Effector memory CD4-positive, alpha-beta T cell (primary cell): ENCODE data around the gene KIAA0586.

Experiments
- DNase-seq, 3 donors: peaks; one replicate each; pipeline ENCODE4 v3.0.0-alpha.2; 2020
- H3K27ac ChIP-seq: 2 replicates; pipeline ENCODE4 v1.7.0; 2013; ENCODE audit warnings: mild to moderate bottlenecking, low read length, moderate library complexity; ENCODE audit not compliant: insufficient read depth, poor library complexity, severe bottlenecking
- H3K27me3 ChIP-seq: replicated peaks from 2 replicates; pipeline ENCODE4 v1.7.0; 2013; ENCODE audit warnings: mild to moderate bottlenecking, low read length; ENCODE audit not compliant: insufficient read depth, control insufficient read depth, poor library complexity, severe bottlenecking
- H3K36me3 ChIP-seq: 2 replicates; pipeline ENCODE4 v1.7.0; 2013; ENCODE audit warnings: mild to moderate bottlenecking, low read length, moderate library complexity; ENCODE audit not compliant: control insufficient read depth, insufficient read depth
- H3K4me1 ChIP-seq: 2 replicates; pipeline ENCODE4 v1.7.0; 2013; ENCODE audit warnings: low read length, mild to moderate bottlenecking; ENCODE audit not compliant: control insufficient read depth, insufficient read depth, poor library complexity, severe bottlenecking
- H3K4me3 ChIP-seq: 2 replicates; pipeline ENCODE4 v1.7.0; 2013; ENCODE audit warnings: low read length, low read depth, mild to moderate bottlenecking; ENCODE audit not compliant: insufficient read depth, poor library complexity, severe bottlenecking
- H3K9me3 ChIP-seq: 2 replicates; pipeline ENCODE4 v1.7.0; 2013; ENCODE audit warnings: mild to moderate bottlenecking, low read length, moderate library complexity; ENCODE audit not compliant: control insufficient read depth

KIAA0586 gene

DNA sequence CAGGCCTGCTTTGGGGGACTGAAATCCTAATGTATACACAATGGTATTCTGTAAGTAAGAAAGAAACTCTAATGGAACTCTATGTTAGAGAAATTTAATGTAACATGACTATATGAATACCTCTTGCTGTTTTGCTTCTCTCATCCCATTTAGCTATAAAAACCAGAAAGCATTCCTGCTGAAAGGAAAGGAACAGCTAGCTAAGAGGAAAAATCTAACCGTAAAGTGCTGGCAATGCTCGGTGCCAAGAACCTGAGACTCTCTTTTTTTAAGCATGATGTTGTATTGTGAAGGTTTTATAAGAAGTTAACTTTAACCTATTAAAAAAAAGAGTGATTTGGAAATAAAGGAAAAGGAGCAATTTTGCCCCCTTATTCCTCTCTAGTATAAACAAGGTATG is 134.6 kb downstream of the KIAA0586 start:
- H3K36me3 ChIP-seq = no peaks in the 10 kb centered on the region
- no peak overlapping the region for H3K4me3 ChIP-seq
- H3K27ac ChIP-seq = no peak overlapping the region
- no peaks in the 10 kb centered on the region for H3K9me3 ChIP-seq
- H3K4me1 ChIP-seq = no peaks in the 10 kb centered on the region
- H3K27me3 ChIP-seq = no peaks in the 10 kb centered on the region
- no peak for DNase-seq

DNA sequence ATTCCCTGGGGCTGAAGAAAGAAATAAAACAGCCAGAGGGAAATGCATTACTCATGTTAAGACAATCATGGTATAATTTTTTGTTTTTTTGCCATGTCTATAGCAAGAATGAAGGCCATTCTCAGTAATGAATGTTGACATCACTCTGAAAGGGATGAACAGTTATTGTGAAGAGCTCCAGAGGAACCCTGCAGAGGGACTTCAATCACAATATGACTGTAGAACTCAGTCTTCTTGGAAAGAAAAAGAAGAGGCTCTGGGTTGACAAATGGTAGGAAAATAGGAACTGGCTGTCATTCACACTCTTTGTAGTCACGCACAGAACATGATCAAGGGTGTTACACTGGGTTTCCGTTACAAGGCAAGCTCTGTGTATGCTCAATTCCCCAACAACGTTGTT is 136.5 kb downstream of the KIAA0586 start:
- Histone ChIP-seq H3K4me3 (no peak overlapping the region), H3K4me1 (no peaks in the 10 kb centered on the region)

DNA sequence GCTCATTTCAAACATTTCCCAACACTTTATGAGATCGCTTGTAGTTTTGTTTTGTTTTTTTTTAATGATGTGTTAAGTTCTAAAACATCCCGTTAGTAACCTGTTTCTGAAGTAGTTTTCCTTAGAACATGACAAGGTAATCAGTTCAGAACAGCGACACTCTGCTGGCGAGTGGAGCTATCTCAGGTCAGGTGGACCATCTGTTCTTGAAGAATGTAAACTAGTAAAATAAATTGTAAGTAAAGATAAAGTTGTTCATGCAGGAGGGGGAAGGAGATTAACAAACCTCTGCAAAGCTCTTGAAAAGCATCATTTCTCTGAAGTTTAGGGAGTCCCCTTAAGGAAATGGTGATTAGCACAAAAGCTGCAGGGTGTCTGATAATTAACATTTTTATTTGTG is 138.3 kb downstream of the KIAA0586 start:
- Histone ChIP-seq H3K27me3 (no peaks in the 10 kb centered on the region), H3K4me1 (no peaks in the 10 kb centered on the region), H3K4me3 (no peak overlapping the region), H3K27ac (no peak overlapping the region), H3K9me3 (no peaks in the 10 kb centered on the region), H3K36me3 (no peaks in the 10 kb centered on the region)
- no peak for DNase-seq

More for the DNA sequence above, 136.5 kb downstream of the KIAA0586 start:
- Histone ChIP-seq H3K27me3 (no peaks in the 10 kb centered on the region), H3K27ac (no peak overlapping the region), H3K9me3 (no peaks in the 10 kb centered on the region), H3K36me3 (no peaks in the 10 kb centered on the region)
- no peak for DNase-seq

DNA sequence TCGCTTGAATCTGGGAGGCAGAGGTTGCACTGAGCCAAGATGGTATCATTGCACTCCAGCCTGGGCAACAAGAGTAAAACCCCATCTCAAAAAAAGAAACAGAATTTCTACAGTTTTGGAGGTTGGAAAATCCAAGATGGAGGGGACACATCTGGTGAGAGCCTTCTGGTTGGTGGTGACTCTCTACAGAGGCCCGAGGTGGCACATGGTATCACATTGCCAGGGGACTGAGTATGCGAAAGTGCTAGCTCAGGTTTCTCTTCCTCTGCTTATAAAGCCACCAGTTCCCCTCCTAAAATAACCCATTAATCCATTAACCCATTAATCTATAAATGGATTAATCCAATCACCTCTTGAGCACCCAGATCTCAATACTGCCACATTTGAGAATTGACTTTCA is 139.5 kb downstream of the KIAA0586 start:
- Histone ChIP-seq H3K4me1 (no peaks in the 10 kb centered on the region), H3K4me3 (no peak overlapping the region), H3K27ac (no peak overlapping the region), H3K36me3 (no peaks in the 10 kb centered on the region), H3K27me3 (no peaks in the 10 kb centered on the region), H3K9me3 (no peaks in the 10 kb centered on the region)
- DNase-seq = no peak

DNA sequence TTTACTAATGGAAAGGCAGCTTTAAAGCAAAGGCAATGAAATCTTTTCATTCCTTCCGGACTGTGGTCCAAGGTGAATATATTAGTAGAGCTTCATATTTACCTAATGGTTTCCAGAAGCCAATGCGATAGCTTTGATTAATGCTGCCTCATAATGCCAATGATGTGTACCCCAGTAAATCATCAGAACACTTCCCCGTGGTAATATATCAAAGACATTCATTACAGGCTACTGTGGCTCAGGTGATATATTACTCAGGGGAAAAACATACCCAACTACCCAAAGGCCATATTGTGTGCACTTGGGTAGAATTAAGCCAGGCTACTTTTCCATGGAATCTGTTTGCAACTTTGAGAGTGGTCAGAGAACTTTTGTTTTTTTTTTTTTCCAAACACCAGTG is 140.8 kb downstream of the KIAA0586 start:
- no peaks in the 10 kb centered on the region for H3K4me1 ChIP-seq
- DNase-seq = no peak
- no peaks in the 10 kb centered on the region for H3K27me3 ChIP-seq
- H3K9me3 ChIP-seq = no peaks in the 10 kb centered on the region
- no peak overlapping the region for H3K4me3 ChIP-seq
- H3K36me3 ChIP-seq = no peaks in the 10 kb centered on the region
- no peak overlapping the region for H3K27ac ChIP-seq

DNA sequence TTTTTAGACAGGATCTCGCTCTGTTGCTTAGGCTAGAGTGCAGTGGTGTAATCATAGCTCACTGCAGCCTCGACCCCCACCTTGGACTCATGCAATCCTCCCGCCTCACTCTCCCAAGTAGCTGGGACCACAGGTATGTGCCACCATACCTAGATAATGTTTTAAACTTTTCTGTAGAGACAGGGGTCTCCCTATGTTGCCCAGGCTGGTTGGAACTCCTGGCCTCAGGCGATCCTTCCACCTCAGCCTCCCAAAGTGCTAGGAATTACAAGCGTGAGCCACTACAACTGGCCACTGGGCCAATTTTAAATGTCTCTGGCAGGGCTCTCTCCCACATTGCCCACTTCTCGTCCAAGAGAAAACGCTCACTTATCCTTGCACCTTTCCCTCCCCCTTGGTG is 143.7 kb downstream of the KIAA0586 start:
- H3K4me1 ChIP-seq = no peaks in the 10 kb centered on the region
- no peak for DNase-seq
- no peak overlapping the region for H3K4me3 ChIP-seq
- H3K27ac ChIP-seq = no peak overlapping the region
- H3K36me3 ChIP-seq = no peaks in the 10 kb centered on the region
- H3K27me3 ChIP-seq = no peaks in the 10 kb centered on the region
- H3K9me3 ChIP-seq = no peaks in the 10 kb centered on the region

DNA sequence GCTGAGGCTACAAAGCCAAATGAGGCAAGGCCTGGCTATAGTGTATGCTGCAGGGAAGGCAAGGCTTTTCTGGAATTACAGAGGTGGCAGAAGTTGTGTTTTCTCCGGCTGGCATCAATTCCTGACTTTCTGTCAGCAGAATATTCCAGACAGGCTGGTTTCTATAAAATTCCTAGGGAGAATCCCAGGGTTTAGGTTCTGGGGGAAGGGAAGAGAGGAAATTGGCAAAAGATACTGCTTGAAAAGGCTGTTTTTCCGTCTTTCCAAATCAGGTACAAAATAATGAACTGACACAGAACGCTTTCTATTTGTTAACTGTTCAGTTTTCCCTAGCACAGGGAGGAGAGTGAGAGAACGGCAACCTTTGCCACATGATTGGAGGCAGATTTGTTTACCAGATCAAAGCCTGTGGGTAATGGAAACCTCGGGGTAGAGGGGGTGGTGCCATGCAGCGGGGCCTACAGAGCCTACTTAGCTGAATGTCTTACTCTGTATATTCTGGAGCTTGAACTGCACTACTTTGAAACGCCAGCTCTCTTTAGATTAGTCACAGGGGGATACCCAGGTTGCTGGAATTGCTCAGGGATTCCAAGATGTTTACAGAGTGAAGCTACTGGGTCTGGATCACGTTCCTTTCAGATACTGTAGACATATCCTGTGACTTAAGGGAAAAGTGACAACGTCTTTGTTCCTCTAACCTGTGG is 144.4 kb downstream of the KIAA0586 start:
- no peaks in the 10 kb centered on the region for H3K36me3 ChIP-seq
- H3K4me1 ChIP-seq = no peaks in the 10 kb centered on the region
- H3K27me3 ChIP-seq = no peaks in the 10 kb centered on the region
- H3K27ac ChIP-seq = no peak overlapping the region
- no peaks in the 10 kb centered on the region for H3K9me3 ChIP-seq
- no peak for DNase-seq
- H3K4me3 ChIP-seq = no peak overlapping the region

DNA sequence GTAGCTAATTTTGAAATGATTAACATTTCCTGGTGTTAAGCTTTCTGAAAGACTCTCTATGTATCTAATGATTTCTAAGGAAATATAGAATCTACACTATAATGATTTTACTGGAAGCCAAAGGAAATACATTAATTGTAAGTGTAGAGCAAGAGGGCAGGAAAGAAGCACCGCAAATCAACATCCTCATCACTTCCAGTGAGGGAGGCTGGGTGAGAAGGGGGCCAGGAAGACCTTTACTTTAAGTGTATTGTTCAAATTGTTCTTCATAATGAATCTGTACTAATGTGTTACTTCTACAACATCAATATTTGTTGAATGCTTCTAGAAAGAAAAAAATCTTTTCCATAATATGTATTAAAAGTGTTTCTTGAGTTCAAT is 144.9 kb downstream of the KIAA0586 start:
- Histone ChIP-seq H3K36me3 (no peaks in the 10 kb centered on the region), H3K27ac (no peak overlapping the region), H3K4me1 (no peaks in the 10 kb centered on the region), H3K4me3 (no peak overlapping the region), H3K9me3 (no peaks in the 10 kb centered on the region), H3K27me3 (no peaks in the 10 kb centered on the region)
- no peak for DNase-seq

DNA sequence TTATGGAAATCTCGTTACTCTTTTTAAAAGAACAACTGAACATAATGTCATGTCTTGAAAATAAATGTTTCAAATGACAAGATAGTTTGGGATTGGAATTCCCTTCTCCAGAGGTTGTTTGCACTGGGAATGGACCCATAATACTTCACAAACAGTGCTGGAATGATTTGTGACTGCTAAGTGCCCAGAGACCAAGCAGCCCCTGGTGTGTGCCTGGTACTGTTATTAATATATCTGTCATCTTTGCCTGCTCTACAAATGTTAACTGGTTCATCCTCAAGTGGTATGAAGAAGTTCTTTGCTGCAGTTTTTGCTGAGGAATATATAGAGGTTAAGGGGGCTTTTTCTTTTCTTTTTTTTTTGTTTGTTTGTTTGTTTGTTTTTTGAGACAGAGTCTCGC is 145.3 kb downstream of the KIAA0586 start:
- no peak for DNase-seq
- H3K36me3 ChIP-seq = no peaks in the 10 kb centered on the region
- no peak overlapping the region for H3K27ac ChIP-seq
- H3K4me3 ChIP-seq = no peak overlapping the region
- no peaks in the 10 kb centered on the region for H3K27me3 ChIP-seq
- no peaks in the 10 kb centered on the region for H3K9me3 ChIP-seq
- no peaks in the 10 kb centered on the region for H3K4me1 ChIP-seq

DNA sequence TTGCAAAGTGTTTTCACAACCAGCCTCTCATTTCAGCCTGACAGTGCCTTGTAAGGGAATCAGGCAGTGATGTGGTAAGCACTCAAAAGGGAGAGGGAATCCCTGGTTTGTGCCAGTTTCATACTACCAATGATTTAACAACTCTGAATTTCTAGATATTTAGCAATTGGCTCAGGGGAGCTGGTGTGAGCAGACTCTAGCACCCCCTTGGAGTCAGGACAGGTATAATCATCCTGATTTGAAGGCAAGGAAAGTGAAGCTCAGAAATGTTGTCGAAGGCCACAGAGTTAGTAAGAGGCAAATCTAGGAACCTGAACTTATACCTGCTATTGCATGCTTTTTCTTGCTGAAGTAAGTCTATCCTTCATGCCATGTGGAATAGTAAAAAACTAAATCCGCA is 147.1 kb downstream of the KIAA0586 start:
- no peak for DNase-seq
- Histone ChIP-seq H3K27me3 (no peaks in the 10 kb centered on the region), H3K27ac (no peak overlapping the region), H3K4me3 (no peak overlapping the region), H3K9me3 (no peaks in the 10 kb centered on the region), H3K36me3 (no peaks in the 10 kb centered on the region), H3K4me1 (no peaks in the 10 kb centered on the region)
